Activated B cell treated with CpG ODN at 0.5 μM for 24 hours (primary cell): ENCODE measurements around the gene CHCHD6. TPM values are rescaled to one million over a fixed set of nuclear protein-coding genes. Genes with fewer than 3 reads are reported as not detected.

Source experiments
- ATAC-seq: fragments of 200-7000 bp; cut with Tn5 transposase; one replicate; pipeline ENCODE4 v1.10.0; 2021; ENCODE audit warnings: low read depth, mild to moderate bottlenecking, moderate library complexity
- CTCF ChIA-PET: fragments of 350-600 bp; sonication (Branson Sonifier 250); formaldehyde crosslinking; loops from one replicate; lab custom pipeline; 2021; ENCODE audit warnings: antibody characterized with exemption; lab: Charles Lee
- POLR2A ChIA-PET: fragments of 350-600 bp; sonication (Branson Sonifier 250); formaldehyde crosslinking; loops from one replicate; lab custom pipeline; 2021; ENCODE audit warnings: antibody characterized with exemption; lab: Charles Lee
- DNase-seq: peaks from one replicate; pipeline ENCODE4 v3.0.0; 2022
- H3K27ac Mint-ChIP-seq: one replicate; pipeline ENCODE4 v1.8.0; 2020; ENCODE audit warnings: mixed read lengths
- H3K27me3 Mint-ChIP-seq: one replicate; pipeline ENCODE4 v1.8.0; 2021; ENCODE audit warnings: mixed read lengths
- H3K36me3 Mint-ChIP-seq: one replicate; pipeline ENCODE4 v1.8.0; 2021; ENCODE audit warnings: low read depth, mixed read lengths
- H3K4me1 Mint-ChIP-seq: one replicate; pipeline ENCODE4 v1.8.0; 2021; ENCODE audit warnings: mixed read lengths
- H3K4me3 Mint-ChIP-seq: one replicate; pipeline ENCODE4 v1.8.0; 2020; ENCODE audit warnings: mild to moderate bottlenecking, mixed read lengths
- H3K9me3 Mint-ChIP-seq: one replicate; pipeline ENCODE4 v1.8.0; 2020; ENCODE audit warnings: mixed read lengths
- intact Hi-C: fragments of 100-400 bp; cut with micrococcal nuclease; formaldehyde crosslinking; loops from one replicate; pipeline ENCODE4 v1.15.1; 2024
- total RNA-seq: library from RNA; stranded (reverse); gene quantifications from 2 replicates; pipeline ENCODE4 v1.2.3, GENCODE V29; 2022
- TF ChIP-seq, protein P1 (sequence below): fragments of 200-600 bp; IDR thresholded peaks from one replicate; pipeline ENCODE4 v1.8.0; 2022; ENCODE audit warnings: antibody characterized with exemption, mild to moderate bottlenecking

The CHCHD6 gene
- total RNA-seq, 1 donor from 2014 or later = 10.0 TPM

DNA sequence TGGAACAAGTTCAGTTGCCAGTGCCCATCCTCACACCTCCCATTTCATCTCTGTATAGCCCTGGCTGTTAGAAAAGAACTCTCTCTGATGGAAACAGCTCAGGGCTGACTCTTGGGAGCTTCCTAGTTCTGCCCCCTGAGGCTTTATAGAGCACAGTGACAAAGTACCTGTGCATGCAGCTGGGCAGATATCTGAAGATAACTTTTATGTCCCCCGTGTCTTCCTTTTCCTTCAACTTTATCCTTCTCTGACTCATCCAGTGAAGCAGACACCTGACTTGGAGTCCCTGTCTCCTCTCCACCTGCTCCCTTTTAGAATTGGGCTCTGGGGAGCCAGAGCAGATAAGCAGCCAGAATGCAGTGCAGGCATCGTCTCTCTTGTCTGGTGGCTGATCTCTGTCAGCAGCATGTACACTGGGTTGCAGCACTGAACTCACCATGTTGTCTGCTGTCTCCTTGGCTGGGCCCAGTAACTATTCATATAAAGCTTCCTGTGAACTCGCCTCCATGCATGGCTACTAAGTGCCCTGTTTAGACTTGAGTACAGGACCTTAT, 225.0 kb downstream of the CHCHD6 start:
- no peak for DNase-seq
- intact Hi-C loops = no loop called here
- CTCF ChIA-PET = interaction anchor here (1.1 kb wide), 1 partner anchor 32 kb away, joined by 3 read pairs; no protein-coding TSS in a partner anchor
- no peak for ATAC-seq
- H3K36me3 Mint-ChIP-seq = peaks cover 1% of the 10 kb centered on the region
- no peaks in the 10 kb centered on the region for H3K4me1 Mint-ChIP-seq
- H3K4me3 Mint-ChIP-seq = no peak overlapping the region
- H3K27me3 Mint-ChIP-seq = peaks cover 7% of the 10 kb centered on the region
- TF ChIP-seq, protein P1, sequence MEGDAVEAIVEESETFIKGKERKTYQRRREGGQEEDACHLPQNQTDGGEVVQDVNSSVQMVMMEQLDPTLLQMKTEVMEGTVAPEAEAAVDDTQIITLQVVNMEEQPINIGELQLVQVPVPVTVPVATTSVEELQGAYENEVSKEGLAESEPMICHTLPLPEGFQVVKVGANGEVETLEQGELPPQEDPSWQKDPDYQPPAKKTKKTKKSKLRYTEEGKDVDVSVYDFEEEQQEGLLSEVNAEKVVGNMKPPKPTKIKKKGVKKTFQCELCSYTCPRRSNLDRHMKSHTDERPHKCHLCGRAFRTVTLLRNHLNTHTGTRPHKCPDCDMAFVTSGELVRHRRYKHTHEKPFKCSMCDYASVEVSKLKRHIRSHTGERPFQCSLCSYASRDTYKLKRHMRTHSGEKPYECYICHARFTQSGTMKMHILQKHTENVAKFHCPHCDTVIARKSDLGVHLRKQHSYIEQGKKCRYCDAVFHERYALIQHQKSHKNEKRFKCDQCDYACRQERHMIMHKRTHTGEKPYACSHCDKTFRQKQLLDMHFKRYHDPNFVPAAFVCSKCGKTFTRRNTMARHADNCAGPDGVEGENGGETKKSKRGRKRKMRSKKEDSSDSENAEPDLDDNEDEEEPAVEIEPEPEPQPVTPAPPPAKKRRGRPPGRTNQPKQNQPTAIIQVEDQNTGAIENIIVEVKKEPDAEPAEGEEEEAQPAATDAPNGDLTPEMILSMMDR = no peak
- no peaks in the 10 kb centered on the region for H3K9me3 Mint-ChIP-seq
- no peak overlapping the region for H3K27ac Mint-ChIP-seq
- POLR2A ChIA-PET = no interaction called here

DNA sequence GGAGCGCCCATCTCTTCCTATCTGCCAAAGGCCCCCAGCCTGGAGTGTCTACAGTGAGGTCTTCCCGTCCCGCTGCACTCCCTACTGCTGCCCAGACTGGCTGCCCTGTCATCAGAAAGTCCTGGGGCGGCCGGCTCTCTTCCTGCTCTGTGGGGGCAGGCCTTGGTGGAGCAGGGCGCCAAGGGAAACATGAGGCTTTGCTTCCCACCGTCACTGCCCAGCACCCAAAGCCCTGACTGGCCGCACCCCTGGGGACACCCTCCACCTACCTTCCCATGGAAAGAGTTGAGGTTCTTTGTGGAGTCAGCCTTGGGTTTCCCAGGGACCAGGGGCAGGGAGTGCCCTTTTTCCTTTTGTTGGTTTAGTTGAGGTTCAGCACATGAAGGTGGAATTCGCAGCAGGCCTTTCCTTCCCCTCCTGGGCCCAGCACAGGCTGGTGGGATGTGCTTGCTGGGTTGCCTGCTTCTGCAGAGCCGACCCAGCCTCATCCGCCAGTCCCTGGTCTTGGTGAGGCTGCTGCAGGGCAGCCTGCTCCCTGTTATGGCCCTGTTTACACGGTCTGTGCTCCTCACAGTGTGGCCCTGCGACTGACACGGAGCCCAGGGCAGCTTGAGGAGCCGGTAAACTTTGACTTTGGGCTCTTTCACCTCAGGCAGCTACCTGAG, 227.0 kb downstream of the CHCHD6 start:
- H3K4me3 Mint-ChIP-seq = no peak overlapping the region
- DNase-seq (no peak), ATAC-seq (no peak)
- no peak overlapping the region for H3K27ac Mint-ChIP-seq
- H3K36me3 Mint-ChIP-seq = peaks cover 1% of the 10 kb centered on the region
- intact Hi-C loops = no loop called here
- TF ChIP-seq, protein P1 = no peak
- ChIA-PET CTCF (no interaction called here), POLR2A (no interaction called here)
- no peaks in the 10 kb centered on the region for H3K9me3 Mint-ChIP-seq
- H3K4me1 Mint-ChIP-seq = no peaks in the 10 kb centered on the region
- H3K27me3 Mint-ChIP-seq = peaks cover 7% of the 10 kb centered on the region

DNA sequence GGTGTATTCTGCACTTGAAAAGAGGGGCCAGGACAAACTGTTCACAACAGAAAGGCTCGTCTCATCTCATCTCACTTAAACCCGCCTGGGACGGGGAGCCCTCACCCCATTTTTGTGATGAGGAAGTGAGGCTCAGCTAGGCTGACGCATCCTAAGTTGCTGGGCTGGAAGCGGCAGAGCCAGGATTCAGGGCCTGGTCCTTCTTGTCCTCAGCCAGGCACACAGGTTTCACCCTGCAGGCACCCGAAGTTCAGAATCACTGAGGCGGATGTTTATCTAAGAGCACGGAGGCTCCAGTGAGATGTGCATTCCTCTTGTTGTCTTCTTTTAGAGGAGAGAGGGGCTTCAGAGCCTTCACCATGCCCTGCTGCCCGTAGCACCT, 227.8 kb downstream of the CHCHD6 start:
- H3K9me3 Mint-ChIP-seq = no peaks in the 10 kb centered on the region
- no peak overlapping the region for H3K4me3 Mint-ChIP-seq
- H3K27ac Mint-ChIP-seq = no peak overlapping the region
- CTCF ChIA-PET = no interaction called here
- intact Hi-C loops = no loop called here
- peaks cover 1% of the 10 kb centered on the region for H3K36me3 Mint-ChIP-seq
- no peaks in the 10 kb centered on the region for H3K4me1 Mint-ChIP-seq
- POLR2A ChIA-PET = no interaction called here
- ATAC-seq (no peak), DNase-seq (no peak)
- TF ChIP-seq, protein P1 = no peak
- peaks cover 7% of the 10 kb centered on the region for H3K27me3 Mint-ChIP-seq

DNA sequence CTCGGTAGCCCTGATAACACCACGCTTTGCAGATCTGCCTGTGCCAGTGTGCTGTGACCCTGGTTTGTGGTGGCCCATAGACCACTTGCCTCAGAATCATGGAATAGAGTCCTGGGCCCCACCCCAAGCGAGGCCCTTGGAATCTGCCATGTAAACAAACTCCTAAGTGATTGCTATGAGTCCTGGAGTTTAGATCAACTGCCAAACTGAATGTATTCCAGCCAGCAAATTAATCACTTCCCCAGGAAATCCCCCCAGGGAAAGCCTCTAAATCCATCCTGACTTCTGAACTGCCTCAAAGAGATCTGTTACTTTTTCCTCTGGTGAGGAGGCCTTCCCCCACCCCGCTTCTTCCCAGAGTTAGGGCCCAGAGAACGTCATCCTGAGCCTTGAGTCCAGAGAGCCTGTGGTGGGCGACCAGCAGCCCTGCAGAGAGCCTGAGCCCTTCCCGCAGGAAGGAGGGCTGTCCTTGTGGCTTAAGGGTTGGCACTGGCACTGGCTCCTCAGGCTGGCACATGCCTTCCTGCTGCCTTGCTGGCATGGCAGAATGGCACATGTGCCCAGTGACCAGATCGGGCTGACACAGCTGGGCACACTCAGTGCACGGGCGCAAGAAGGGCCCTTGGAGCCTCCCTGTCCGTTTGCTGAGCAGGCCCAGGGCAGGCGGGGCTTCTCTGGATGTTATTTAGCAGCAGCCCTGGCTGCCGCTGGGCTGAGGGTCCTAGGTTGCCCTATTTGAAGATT, 228.3 kb downstream of the CHCHD6 start:
- POLR2A ChIA-PET = no interaction called here
- intact Hi-C loops = no loop called here
- Mint-ChIP-seq H3K36me3 (peaks cover 1% of the 10 kb centered on the region), H3K4me1 (no peaks in the 10 kb centered on the region), H3K4me3 (no peak overlapping the region), H3K27ac (no peak overlapping the region), H3K27me3 (peaks cover 6% of the 10 kb centered on the region), H3K9me3 (no peaks in the 10 kb centered on the region)
- DNase-seq (no peak), ATAC-seq (no peak)
- TF ChIP-seq, protein P1 = no peak
- CTCF ChIA-PET = no interaction called here

DNA sequence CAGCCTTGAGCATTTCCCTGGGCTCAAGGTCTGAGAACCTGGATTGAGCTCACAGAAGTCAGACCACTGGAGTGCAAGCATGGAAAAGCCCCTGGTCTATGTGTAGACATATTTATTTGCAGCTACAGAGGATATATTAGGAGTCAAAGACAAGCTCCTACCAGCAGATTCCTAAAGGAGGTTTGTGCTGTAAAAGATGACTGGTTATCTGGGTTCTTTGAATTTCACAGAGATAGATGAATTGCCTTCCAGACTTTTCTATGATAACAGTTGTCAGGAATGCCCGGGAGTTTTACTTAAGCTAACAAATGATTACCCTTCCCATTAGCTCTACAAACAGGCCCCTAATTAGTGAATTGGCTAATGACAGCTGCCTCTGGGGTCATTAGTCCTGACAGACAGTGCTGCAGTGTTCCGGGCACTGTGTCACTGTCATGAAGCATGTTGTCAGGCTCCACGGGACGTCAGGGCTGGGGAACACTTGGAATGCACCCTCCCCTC, 230.0 kb downstream of the CHCHD6 start:
- ATAC-seq = no peak
- no peak overlapping the region for H3K27ac Mint-ChIP-seq
- no peaks in the 10 kb centered on the region for H3K4me1 Mint-ChIP-seq
- intact Hi-C loops = loop anchor here (2.0 kb wide), 1 partner anchor 21 kb away; no protein-coding TSS in a partner anchor
- POLR2A ChIA-PET = no interaction called here
- CTCF ChIA-PET = no interaction called here
- H3K9me3 Mint-ChIP-seq = no peaks in the 10 kb centered on the region
- peaks cover 6% of the 10 kb centered on the region for H3K27me3 Mint-ChIP-seq
- H3K36me3 Mint-ChIP-seq = peaks cover 1% of the 10 kb centered on the region
- TF ChIP-seq, protein P1 = no peak
- no peak for DNase-seq
- H3K4me3 Mint-ChIP-seq = no peak overlapping the region
